ENCODE measurements around the gene QRICH1.
"Not testable (repeated sequence)": the region's sequence is repeated elsewhere in the genome, so short reads cannot be mapped to it uniquely, and the experiment has no call there.

QRICH1 gene

DNA sequence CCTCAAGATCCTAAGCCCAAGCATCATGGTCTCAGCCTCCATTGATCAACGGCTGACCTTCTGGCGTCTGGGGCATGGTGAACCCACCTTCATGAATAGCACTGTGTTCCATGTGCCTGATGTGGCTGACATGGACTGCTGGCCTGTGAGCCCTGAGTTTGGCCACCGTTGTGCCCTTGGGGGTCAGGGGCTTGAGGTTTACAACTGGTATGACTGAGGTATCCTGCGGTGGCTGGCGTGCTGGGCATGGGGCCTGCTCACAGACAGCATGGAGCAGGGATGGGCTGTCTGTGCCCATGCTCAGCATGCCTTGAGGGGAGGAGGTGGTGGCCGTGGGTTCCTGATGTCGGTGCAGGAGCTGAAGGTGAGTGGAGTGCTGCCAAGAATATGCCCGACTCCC, 78.8 kb downstream of the QRICH1 start:
- TF ChIP-seq, protein P1, sequence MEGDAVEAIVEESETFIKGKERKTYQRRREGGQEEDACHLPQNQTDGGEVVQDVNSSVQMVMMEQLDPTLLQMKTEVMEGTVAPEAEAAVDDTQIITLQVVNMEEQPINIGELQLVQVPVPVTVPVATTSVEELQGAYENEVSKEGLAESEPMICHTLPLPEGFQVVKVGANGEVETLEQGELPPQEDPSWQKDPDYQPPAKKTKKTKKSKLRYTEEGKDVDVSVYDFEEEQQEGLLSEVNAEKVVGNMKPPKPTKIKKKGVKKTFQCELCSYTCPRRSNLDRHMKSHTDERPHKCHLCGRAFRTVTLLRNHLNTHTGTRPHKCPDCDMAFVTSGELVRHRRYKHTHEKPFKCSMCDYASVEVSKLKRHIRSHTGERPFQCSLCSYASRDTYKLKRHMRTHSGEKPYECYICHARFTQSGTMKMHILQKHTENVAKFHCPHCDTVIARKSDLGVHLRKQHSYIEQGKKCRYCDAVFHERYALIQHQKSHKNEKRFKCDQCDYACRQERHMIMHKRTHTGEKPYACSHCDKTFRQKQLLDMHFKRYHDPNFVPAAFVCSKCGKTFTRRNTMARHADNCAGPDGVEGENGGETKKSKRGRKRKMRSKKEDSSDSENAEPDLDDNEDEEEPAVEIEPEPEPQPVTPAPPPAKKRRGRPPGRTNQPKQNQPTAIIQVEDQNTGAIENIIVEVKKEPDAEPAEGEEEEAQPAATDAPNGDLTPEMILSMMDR (IDR thresholded peaks at IDR 0.05; ENCODE audit: control insufficient read depth, extremely low read depth, insufficient read depth): no peak
- no peak overlapping the region for H3K4me3 ChIP-seq (ENCODE audit: low read depth, low read length)
- no peak for DNase-seq (ENCODE audit: low read depth)

DNA sequence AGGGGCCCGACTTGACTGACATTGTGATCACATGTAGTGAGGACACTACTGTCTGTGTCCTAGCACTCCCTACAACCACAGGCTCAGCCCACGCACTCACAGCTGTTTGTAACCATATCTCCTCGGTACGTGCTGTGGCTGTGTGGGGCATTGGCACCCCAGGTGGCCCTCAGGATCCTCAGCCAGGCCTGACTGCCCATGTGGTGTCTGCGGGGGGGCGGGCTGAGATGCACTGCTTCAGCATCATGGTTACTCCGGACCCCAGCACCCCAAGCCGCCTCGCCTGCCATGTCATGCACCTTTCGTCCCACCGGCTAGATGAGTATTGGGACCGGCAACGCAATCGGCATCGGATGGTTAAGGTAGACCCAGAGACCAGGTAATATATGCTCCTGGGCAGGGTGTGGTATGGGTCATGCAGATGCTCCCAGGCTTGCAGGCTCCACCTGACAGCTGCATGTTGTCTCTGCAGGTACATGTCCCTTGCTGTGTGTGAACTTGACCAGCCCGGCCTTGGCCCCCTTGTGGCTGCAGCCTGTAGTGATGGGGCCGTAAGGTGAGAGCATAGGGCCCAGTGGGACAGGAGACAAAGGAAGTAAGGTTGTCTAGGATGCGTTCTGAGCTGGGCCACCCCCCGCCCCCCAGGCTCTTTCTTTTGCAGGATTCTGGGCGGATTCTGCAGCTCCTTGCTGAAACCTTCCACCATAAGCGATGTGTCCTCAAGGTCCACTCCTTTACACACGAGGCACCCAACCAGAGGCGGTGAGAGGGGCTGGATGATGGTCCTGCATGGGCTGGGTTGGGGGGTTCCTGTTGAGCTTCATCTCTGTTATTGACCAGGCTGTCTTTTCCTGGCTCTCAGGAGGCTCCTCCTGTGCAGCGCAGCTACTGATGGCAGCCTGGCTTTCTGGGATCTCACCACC, 79.9 kb downstream of the QRICH1 start:
- TF ChIP-seq, protein P1 (IDR thresholded peaks at IDR 0.05; ENCODE audit: control insufficient read depth, extremely low read depth, insufficient read depth): peak; percentile 62
- no peak for DNase-seq (ENCODE audit: low read depth)
- no peak overlapping the region for H3K4me3 ChIP-seq (ENCODE audit: low read depth, low read length)

DNA sequence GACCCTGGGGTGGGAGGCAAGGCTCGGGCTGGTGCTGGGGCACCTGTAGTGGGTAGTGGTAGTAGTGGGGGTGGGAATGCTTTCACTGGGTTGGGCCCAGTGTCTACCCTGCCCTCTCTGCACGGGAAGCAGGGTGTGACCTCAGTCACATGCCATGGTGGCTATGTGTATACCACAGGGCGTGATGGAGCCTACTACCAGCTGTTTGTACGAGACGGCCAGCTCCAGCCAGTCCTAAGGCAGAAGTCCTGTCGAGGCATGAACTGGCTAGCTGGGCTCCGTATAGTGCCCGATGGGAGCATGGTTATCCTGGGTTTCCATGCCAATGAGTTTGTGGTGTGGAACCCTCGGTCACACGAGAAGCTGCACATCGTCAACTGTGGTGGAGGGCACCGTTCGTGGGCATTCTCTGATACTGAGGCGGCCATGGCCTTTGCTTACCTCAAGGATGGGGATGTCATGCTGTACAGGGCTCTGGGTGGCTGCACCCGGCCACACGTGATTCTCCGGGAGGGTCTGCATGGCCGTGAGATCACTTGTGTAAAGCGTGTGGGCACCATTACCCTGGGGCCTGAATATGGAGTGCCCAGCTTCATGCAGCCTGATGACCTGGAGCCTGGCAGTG, 80.6 kb downstream of the QRICH1 start:
- H3K4me3 ChIP-seq (ENCODE audit: low read depth, low read length): no peak overlapping the region
- no peak for DNase-seq (ENCODE audit: low read depth)
- TF ChIP-seq, protein P1 (IDR thresholded peaks at IDR 0.05; ENCODE audit: control insufficient read depth, extremely low read depth, insufficient read depth): no peak

DNA sequence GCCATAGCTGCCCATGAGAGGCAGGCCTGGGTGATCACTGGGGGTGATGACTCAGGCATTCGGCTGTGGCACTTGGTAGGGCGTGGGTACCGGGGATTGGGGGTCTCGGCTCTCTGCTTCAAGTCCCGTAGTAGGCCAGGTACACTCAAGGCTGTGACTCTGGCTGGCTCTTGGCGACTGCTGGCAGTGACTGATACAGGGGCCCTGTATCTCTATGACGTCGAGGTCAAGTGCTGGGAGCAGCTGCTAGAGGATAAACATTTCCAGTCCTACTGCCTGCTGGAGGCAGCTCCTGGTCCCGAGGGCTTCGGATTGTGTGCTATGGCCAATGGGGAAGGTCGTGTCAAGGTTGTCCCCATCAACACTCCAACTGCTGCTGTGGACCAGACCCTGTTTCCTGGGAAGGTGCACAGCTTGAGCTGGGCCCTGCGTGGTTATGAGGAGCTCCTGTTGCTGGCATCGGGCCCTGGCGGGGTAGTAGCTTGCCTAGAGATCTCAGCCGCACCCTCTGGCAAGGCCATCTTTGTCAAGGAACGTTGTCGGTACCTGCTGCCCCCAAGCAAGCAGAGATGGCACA, 81.3 kb downstream of the QRICH1 start:
- TF ChIP-seq, protein P1 (IDR thresholded peaks at IDR 0.05; ENCODE audit: control insufficient read depth, extremely low read depth, insufficient read depth): no peak

DNA sequence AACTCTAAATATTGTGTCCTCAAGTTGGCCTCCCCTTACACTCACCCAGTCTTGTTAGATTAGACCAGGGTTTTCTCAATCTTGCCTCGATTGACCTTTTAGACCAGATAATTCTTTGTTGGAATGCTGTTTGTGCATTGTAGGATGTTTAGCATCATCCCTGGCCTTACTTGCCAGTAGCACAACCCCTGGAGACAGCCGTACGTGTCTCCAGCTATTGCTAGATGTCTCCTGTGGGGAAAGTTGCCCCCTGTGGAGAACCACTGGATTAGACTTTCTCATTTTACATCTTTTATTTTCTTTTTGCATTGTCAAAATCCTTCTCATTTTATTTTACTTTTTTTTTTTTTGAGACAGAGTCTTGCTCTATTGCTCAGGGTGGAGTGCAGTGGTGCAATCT, 84.5 kb downstream of the QRICH1 start:
- no peak for DNase-seq (ENCODE audit: low read depth)
- H3K4me3 ChIP-seq (ENCODE audit: low read depth, low read length): no peak overlapping the region
- TF ChIP-seq, protein P1 (IDR thresholded peaks at IDR 0.05; ENCODE audit: control insufficient read depth, extremely low read depth, insufficient read depth): no peak

More for the DNA sequence above, 81.3 kb downstream of the QRICH1 start:
- no peak overlapping the region for H3K4me3 ChIP-seq (ENCODE audit: low read depth, low read length)
- DNase-seq (ENCODE audit: low read depth): no peak

DNA sequence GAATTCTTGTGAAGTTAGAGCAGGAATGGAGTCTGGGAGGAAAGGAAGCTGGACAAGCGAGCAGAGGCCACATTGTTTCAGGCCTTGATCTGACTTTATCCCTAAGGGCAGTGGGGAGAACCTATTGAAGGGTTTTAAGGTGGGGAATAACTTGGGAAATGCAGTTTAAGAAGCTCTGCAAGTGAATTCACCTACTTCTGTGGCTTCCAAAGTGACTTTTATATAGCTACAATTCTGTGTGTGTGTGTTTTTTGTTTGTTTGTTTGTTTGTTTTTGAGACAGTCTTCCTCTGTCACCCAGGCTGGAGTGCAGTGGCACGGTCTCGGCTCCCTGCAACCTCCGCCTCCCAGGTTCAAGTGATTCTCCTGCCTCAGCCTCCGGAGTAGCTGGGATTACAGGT, 85.2 kb downstream of the QRICH1 start:
- peak overlapping the region; percentile 96; the same call in 1 of the 2 replicates for H3K4me3 ChIP-seq (ENCODE audit: low read depth, low read length)
- DNase-seq (ENCODE audit: low read depth): not testable (repeated sequence)

Data from LNCaP clone FGC (cell line).